ENCODE results near the gene FLT1.
A peak's percentile ranks its signal among the peaks of the same experiment; 100 is the strongest.

The FLT1 gene

GRCh38 chr13:28358708-28359107, 136.2 kb downstream of the FLT1 start:
- no peaks in the 10 kb centered on the region for H3K9me3 Mint-ChIP-seq
- peaks cover 40% of the 10 kb centered on the region for H3K4me1 Mint-ChIP-seq (ENCODE audit: low read depth)
- H3K4me3 Mint-ChIP-seq = no peak overlapping the region
- no peak for DNase-seq
- peaks cover 3% of the 10 kb centered on the region for H3K36me3 Mint-ChIP-seq (ENCODE audit: low read depth)
- peak overlapping the region; percentile 2 for H3K27ac Mint-ChIP-seq
- no peaks in the 10 kb centered on the region for H3K27me3 Mint-ChIP-seq

GRCh38 chr13:28357911-28358433, 137.0 kb downstream of the FLT1 start:
- H3K36me3 Mint-ChIP-seq (ENCODE audit: low read depth) = peaks cover 3% of the 10 kb centered on the region
- H3K9me3 Mint-ChIP-seq = no peaks in the 10 kb centered on the region
- no peak for DNase-seq
- H3K4me3 Mint-ChIP-seq = no peak overlapping the region
- no peaks in the 10 kb centered on the region for H3K27me3 Mint-ChIP-seq
- H3K27ac Mint-ChIP-seq = peak overlapping the region; percentile 70
- peaks cover 43% of the 10 kb centered on the region for H3K4me1 Mint-ChIP-seq (ENCODE audit: low read depth)

GRCh38 chr13:28357247-28357825, 137.6 kb downstream of the FLT1 start:
- Mint-ChIP-seq H3K4me1 (ENCODE audit: low read depth) (peaks cover 43% of the 10 kb centered on the region), H3K27ac (no peak overlapping the region), H3K9me3 (no peaks in the 10 kb centered on the region), H3K36me3 (ENCODE audit: low read depth) (peaks cover 3% of the 10 kb centered on the region), H3K27me3 (no peaks in the 10 kb centered on the region), H3K4me3 (no peak overlapping the region)
- DNase-seq = no peak

DNA sequence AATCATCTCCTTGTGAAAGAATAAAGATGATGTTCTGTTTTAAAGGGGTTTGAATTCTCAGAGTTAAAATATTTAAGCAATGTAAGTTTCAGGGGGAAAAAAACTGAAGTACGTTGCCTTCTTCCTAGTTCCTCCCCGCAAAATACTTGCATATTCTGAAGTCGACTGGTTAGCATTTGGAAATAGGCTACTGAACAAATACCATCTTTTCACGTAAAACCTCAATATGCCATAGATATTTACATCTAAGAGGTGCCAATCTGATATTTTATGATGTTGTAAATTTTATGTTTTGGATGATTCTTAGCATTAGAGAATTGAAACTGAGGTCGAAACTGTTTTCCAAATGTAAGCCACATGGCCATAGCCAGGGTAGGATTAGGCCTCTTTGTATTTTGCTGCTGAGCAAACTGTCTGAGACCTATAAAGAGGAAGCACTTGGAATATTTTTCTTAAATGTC, 138.3 kb downstream of the FLT1 start:
- peaks cover 43% of the 10 kb centered on the region for H3K4me1 Mint-ChIP-seq (ENCODE audit: low read depth)
- DNase-seq = no peak
- H3K27ac Mint-ChIP-seq = no peak overlapping the region
- no peaks in the 10 kb centered on the region for H3K9me3 Mint-ChIP-seq
- H3K27me3 Mint-ChIP-seq = no peaks in the 10 kb centered on the region
- H3K4me3 Mint-ChIP-seq = no peak overlapping the region
- H3K36me3 Mint-ChIP-seq (ENCODE audit: low read depth) = peaks cover 3% of the 10 kb centered on the region

- no peaks in the 10 kb centered on the region for H3K27me3 Mint-ChIP-seq
- H3K27ac Mint-ChIP-seq = peak overlapping the region; percentile 88
- H3K36me3 Mint-ChIP-seq (ENCODE audit: low read depth) = peaks cover 3% of the 10 kb centered on the region
- peaks cover 43% of the 10 kb centered on the region for H3K4me1 Mint-ChIP-seq (ENCODE audit: low read depth)
- DNase-seq = peak; percentile 33
- H3K4me3 Mint-ChIP-seq = no peak overlapping the region
- no peaks in the 10 kb centered on the region for H3K9me3 Mint-ChIP-seq
Measured at GRCh38 chr13:28355822-28356371, 139.0 kb downstream of the FLT1 start.

DNA sequence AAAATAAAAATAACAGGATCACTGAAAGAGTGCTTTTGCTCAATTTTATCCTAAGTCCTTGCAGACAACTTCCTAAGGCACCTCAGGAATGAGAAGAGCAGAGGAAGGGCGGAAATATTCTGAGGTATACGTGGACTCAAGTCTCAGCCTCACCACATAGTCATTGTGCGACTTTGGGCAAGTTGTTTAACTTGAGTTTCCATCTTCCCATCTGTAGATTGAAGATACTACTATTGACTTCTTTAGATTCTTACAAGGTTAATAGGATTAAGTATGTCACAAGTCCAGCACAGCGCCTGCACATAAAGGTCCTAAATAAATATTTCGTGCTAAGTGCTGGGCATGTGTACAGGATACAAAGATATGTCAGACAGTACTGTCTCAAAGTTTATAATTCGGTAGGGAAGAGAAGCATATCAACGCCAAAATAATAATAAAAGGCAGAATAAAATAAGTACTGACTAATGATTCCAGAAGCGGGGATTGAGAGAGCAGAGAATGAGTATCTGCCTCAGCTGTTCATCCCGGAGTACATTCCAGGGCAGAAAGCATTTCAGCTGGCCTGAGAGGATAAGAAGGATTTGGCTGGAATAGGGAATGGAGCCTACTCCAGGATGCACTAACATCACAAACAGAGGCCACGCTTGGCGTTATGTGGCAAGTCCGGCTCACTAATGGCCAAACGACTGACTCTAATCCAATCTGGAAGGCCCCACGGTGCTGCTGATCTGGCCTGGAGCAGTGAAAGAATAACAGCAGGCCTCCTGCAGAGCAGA, 139.7 kb downstream of the FLT1 start:
- H3K4me1 Mint-ChIP-seq (ENCODE audit: low read depth) = peaks cover 43% of the 10 kb centered on the region
- H3K36me3 Mint-ChIP-seq (ENCODE audit: low read depth) = peaks cover 3% of the 10 kb centered on the region
- no peaks in the 10 kb centered on the region for H3K27me3 Mint-ChIP-seq
- no peaks in the 10 kb centered on the region for H3K9me3 Mint-ChIP-seq
- DNase-seq = no peak
- H3K27ac Mint-ChIP-seq = peak overlapping the region; percentile 88
- no peak overlapping the region for H3K4me3 Mint-ChIP-seq

- peaks cover 42% of the 10 kb centered on the region for H3K4me1 Mint-ChIP-seq (ENCODE audit: low read depth)
- peaks cover 3% of the 10 kb centered on the region for H3K36me3 Mint-ChIP-seq (ENCODE audit: low read depth)
- no peaks in the 10 kb centered on the region for H3K27me3 Mint-ChIP-seq
- no peak overlapping the region for H3K27ac Mint-ChIP-seq
- H3K9me3 Mint-ChIP-seq = no peaks in the 10 kb centered on the region
- H3K4me3 Mint-ChIP-seq = no peak overlapping the region
- DNase-seq = no peak
Measured at GRCh38 chr13:28353679-28354078, 141.2 kb downstream of the FLT1 start.

- no peak overlapping the region for H3K4me3 Mint-ChIP-seq
Measured at GRCh38 chr13:28349907-28350654, 144.8 kb downstream of the FLT1 start.

GRCh38 chr13:28349371-28349770, 145.6 kb downstream of the FLT1 start:
- Mint-ChIP-seq H3K27me3 (no peaks in the 10 kb centered on the region), H3K27ac (no peak overlapping the region), H3K4me1 (ENCODE audit: low read depth) (peaks cover 17% of the 10 kb centered on the region), H3K9me3 (no peaks in the 10 kb centered on the region), H3K4me3 (no peak overlapping the region), H3K36me3 (ENCODE audit: low read depth) (no peaks in the 10 kb centered on the region)
- no peak for DNase-seq

More at GRCh38 chr13:28349907-28350654, 144.8 kb downstream of the FLT1 start:
- Mint-ChIP-seq H3K27me3 (no peaks in the 10 kb centered on the region), H3K36me3 (ENCODE audit: low read depth) (no peaks in the 10 kb centered on the region), H3K9me3 (no peaks in the 10 kb centered on the region), H3K27ac (no peak overlapping the region), H3K4me1 (ENCODE audit: low read depth) (peaks cover 21% of the 10 kb centered on the region)
- no peak for DNase-seq

DNA sequence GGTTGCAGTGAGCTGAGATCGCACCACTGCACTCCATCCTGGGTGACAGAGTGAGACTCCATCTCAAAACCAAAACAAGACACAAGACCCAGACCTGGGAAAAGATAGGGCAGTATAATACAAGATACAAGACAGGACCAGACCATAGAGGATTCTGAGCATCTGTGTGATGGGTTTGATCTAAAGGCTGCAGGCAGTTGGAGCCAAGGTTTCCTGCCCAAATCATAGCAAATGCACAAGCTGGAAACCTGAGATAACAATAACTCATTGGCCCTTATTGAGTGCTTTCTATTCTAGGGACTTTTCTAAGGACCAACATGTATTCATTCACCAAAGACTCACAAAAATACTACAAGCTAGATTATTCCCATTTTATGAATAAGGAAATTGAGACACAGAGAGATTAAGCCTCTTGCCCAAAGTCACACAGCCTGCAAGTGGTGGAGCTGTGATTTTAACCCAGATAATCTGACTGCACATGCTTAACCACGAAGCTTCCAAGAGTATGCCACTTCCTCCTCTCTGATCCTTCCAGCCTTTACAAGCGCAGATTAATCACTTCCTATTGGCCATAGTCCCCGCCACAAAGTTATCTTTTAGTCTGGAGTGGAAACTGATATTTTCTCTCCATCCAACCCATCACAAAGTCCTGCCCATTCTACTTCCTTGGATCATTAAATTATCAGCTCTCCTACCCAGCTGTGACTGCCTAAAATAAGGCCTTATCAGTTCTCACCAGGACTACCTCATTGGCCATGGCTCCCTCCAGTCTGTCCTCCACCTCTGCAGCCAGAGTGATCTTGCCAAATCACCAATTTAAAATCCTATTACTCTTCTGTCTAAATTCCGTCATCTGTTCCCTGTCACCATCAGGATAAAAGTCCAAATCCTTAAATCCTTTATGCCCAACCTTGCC, 147.2 kb downstream of the FLT1 start:
- Mint-ChIP-seq H3K27me3 (no peaks in the 10 kb centered on the region), H3K4me1 (ENCODE audit: low read depth) (peaks cover 11% of the 10 kb centered on the region), H3K4me3 (no peak overlapping the region), H3K36me3 (ENCODE audit: low read depth) (no peaks in the 10 kb centered on the region), H3K9me3 (no peaks in the 10 kb centered on the region), H3K27ac (no peak overlapping the region)
- DNase-seq = no peak

DNA sequence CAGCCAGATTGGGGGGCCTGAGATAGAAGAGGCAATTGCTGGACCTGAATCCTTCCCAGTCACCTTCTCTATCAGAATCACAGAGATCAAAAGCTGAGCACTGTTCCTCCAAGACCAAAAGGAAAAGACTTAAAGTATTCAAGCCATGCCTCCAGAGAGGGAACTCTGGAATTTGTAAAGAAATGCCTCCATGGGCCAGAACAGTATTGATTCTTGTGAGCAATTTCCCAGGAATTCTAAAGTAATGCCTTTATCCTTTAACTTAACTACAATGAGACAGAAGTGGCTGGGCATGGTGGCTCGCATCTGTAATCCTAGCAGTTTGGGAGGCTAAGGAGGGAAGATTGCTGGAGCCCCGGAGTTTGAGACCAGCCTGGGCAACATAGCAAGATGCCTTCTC, 148.8 kb downstream of the FLT1 start:
- Mint-ChIP-seq H3K27ac (no peak overlapping the region), H3K4me3 (no peak overlapping the region), H3K36me3 (ENCODE audit: low read depth) (no peaks in the 10 kb centered on the region), H3K27me3 (no peaks in the 10 kb centered on the region), H3K4me1 (ENCODE audit: low read depth) (peaks cover 11% of the 10 kb centered on the region), H3K9me3 (no peaks in the 10 kb centered on the region)
- no peak for DNase-seq

DNA sequence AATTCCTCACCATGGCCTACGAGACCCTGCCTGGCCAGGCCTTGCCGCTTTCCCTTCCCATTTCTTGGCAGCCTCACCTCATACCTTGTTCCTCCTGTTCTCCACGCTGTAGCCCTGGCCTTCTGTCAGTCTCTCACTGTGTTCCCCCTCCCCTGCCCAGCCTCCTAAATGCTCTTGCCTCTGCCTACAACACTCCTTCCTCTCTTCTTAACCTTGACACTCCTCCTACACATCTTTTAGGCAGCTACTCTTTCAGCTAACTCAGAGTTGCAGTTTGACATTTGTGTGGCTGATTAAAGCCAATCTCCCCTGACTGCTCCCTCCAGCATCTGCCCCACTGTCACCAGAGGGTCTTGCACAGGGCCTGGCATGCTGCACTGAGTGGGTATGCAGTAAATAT, 150.8 kb downstream of the FLT1 start:
- H3K27ac Mint-ChIP-seq = no peak overlapping the region
- DNase-seq = no peak
- no peaks in the 10 kb centered on the region for H3K36me3 Mint-ChIP-seq (ENCODE audit: low read depth)
- H3K27me3 Mint-ChIP-seq = no peaks in the 10 kb centered on the region
- H3K9me3 Mint-ChIP-seq = no peaks in the 10 kb centered on the region
- no peak overlapping the region for H3K4me3 Mint-ChIP-seq
- H3K4me1 Mint-ChIP-seq (ENCODE audit: low read depth) = peaks cover 22% of the 10 kb centered on the region

DNA sequence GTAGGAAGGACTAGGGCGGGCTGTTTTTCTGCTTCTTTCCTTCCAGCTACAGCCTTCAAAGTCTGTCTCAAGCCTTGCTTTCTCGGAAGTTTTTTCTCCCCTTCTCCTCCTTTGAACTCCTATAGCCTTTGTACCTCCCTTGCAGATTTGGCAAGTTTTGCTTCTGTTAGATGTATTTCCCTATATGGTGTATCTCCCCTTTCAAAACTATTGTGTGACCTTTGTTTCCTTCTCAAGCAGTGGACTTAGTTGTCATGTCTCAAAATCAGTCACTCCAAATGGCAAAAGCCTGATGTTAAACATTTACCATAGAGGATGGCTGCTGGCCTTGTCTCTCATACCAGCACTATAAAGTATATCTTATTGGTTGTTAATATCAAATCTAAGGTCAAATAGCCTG, 152.7 kb downstream of the FLT1 start:
- no peak for DNase-seq
- Mint-ChIP-seq H3K36me3 (ENCODE audit: low read depth) (no peaks in the 10 kb centered on the region), H3K9me3 (no peaks in the 10 kb centered on the region), H3K27me3 (no peaks in the 10 kb centered on the region), H3K4me3 (no peak overlapping the region), H3K27ac (no peak overlapping the region), H3K4me1 (ENCODE audit: low read depth) (peaks cover 11% of the 10 kb centered on the region)
